GM21367 (cell line): ENCODE data around the gene LCMT1.

Source experiments
- ATAC-seq: cut with Tn5 transposase; IDR thresholded peaks from one replicate; pipeline ENCODE4 v1.9.1; 2021; ENCODE audit not compliant: unreplicated experiment

LCMT1 gene

DNA sequence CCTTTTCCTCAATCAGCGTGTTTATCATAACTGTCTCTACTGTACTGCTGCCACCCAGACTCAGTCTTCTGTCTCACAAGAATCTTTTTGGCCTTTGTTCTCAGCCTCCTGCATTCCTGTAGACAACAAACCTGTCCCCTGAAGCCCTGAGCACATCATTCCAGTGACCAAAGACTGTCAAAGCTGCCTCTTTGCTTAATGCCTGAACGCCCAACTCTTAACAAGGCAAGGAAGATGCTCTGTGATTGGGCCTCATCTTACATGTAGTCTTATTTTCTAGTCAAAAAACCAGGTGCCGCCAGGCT is 75.9 kb downstream of the LCMT1 start:
- no peak for ATAC-seq

DNA sequence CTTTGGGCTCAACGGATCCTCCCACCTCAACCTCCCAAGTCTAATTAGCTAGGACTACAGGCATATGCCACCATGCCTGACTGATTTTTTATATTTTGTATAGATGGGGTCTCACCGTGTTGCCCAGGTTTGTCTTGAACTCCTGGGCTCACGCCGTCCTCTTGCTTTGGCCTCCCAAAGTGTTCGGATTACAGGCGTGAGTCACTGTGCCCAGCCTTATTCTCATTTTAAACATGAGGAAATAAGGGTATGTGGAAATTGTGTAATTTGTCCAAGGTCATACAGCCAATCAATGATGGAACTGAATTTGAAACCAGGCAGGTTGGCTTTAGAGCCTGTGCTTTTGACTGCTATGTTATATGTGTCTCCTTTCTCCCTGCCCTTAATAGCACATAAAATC is 77.8 kb downstream of the LCMT1 start:
- no peak for ATAC-seq

DNA sequence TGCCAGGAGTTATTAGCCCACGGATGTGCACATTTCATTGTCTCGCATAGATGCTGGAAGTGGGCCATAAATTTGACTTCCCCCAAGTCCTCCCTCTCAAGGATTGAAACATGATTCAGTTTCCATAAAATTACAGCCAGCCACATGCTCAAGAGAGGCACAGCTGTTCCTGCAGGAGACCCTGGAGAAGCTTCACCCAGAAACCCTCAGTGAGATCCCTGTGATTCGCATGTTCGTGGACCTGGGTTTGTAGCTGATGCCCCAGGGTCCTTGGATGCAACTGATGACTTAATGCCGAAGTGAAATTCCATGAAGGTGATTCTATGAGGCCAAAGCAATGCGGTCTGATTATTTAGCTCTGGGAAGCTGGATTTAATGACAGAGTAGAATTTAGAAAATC is 80.6 kb downstream of the LCMT1 start:
- no peak for ATAC-seq

DNA sequence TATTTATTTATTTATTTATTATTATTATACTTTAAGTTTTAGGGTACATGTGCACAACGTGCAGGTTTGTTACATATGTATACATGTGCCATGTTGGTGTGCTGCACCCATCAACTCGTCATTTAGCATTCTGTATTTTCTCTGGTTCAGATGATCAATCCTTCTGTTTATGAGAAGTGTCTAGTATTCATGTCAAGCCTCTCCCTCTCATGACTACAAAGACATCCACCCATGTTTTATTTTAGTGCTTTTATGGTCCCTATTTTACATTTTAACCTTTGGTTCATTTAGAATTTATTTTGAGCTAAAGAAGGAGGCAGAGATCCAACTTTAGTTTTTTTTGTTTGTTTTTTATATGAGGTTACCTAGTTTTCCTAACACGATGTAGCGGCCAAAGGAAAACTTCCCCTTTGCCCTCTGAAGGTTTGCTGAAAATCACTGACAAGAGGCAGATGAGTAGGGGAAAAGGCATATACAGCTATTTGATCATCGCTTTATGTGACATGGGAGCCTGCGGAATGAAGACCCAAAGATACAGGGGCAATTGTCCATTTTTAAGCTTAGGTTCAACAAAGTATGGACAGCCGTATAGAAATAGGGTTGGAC is 82.8 kb downstream of the LCMT1 start:
- ATAC-seq, result no peak

DNA sequence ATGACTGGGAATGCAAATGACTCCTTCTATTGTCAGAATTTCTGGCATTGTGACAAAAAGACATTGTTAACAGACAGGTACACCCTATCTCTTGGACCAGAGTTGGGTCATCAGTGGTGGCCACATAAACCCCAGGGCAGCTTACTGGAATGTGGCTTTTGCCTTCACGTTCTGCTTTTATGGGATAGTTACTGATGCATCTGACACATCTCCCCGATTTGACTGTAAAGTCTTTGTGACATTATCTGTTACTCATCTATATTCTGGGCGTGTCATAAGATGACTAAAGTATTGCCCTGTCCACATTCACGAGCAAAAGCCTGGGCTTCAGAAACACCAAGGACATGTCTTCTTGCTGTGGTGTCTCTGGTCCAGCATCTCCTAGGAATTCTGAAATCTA is 86.5 kb downstream of the LCMT1 start:
- ATAC-seq, result no peak

DNA sequence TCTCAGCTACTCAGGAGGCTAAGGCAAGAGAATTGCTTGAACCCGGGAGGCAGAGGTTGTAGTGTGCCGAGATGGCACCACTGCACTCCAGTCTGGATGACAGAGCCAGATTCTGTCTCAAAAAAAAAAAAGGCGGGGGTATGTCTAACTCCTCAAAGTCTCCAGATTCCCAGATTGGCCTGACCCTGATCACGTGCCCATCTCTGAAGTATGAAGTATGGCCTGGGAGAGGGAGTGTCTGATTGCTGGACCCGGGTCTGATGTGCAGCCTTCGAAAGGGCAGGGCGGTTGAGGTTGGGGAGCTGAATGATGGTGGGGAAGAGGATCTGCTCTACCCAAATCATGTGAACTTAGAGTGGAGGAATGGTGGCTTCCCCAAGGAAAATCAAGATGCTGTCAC is 87.9 kb downstream of the LCMT1 start:
- no peak for ATAC-seq

DNA sequence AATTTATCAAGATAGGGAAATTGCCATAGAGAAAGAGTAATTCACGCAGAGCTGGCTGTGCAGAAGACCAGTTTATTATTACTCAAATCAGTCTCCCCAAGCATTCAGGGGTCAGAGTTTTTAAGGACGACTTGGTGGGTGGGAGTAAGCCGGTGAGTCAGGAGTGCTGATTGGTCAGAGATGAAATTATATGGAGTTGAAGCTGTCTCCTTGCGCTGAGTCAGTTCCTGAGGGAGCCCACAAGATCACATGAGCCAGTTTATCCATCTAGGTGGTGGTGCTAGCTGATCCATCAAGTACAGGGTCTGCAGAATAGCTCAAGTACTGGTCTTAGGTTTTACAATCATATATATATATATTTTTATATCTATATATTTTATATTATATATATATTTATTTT is 99.2 kb downstream of the LCMT1 start:
- ATAC-seq, result no peak

DNA sequence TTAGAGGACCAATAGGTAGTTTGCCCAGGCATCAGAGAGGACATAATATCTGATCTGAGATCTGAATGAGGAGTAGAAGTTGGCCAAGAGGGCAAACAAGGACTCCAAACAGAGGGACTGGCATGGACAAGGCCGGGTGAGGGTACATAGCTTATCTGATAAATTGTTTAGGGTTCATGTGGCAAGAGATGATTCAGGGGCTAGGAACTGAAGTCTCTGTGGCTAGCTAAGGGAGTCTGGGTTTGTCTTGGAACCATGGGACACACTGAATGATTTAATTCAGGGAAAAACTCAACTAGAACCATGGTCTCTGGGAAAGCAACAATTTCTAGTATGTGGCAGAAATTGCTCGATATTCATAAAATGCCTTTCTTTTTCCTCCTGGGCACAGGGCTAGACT is 101.1 kb downstream of the LCMT1 start:
- no peak for ATAC-seq

DNA sequence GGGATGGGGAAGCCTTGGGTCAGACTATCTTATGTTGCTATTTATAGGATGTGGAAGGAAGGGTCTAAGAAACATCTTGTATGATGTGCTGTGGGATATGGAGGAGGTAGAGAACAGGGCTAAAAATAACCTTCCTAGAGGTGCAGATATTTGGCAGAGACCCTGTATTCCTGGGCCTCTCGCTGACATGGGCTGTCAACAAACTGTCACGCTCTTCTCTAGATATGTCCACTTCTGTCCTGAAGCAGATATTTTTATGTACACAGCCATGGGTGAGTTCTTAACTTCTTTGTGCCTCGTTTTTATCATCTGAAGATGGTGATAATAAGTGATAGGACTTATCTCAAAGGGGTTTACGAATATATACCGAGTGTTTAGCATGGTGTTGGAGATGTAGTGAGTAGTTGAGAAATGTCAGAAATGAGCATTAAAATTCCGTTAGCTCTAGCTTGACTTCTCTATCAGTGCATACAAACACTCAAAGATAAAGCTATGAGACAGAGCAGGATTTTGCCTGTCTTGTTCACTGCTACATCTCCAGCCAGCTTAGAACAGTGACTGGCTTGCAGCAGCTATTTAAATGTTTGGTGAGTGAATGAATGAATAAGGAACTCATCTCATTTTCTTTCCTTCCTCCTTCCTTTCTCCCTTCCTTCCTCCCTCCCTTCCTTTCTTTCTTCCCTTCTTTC is 102.3 kb downstream of the LCMT1 start:
- ATAC-seq, result no peak

DNA sequence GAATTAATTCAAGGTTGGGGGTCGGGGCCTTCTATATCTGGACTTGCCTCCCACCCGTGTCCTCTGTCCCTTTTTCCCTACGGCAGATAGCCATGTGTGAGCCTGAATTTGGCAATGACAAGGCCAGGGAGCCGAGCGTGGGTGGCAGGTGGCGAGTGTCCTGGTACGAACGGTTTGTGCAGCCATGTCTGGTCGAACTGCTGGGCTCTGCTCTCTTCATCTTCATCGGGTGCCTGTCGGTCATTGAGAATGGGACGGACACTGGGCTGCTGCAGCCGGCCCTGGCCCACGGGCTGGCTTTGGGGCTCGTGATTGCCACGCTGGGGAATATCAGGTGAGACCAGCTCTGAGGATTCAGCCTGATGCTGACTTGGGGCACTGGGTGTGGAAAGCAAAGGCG is 105.6 kb downstream of the LCMT1 start:
- ATAC-seq, result no peak

DNA sequence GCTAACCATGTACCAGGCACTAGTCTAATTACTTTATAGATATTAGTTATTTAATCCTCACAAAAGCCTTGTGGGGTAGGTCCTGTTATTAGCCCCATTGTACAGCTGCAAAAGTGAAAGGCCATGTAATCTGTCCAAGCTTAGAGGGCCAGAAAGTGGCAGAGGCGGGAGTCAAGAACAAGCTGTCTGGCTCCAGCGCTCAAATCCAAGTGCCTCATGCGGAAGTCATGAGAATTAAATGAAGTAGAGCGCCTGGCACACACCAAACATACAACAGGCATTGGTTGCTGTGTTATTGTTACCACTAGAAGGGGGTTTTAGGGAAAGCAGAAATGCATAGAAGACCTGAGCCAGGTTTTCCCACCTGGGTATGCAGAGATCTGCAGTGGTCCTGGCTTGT is 106.4 kb downstream of the LCMT1 start:
- no peak for ATAC-seq

DNA sequence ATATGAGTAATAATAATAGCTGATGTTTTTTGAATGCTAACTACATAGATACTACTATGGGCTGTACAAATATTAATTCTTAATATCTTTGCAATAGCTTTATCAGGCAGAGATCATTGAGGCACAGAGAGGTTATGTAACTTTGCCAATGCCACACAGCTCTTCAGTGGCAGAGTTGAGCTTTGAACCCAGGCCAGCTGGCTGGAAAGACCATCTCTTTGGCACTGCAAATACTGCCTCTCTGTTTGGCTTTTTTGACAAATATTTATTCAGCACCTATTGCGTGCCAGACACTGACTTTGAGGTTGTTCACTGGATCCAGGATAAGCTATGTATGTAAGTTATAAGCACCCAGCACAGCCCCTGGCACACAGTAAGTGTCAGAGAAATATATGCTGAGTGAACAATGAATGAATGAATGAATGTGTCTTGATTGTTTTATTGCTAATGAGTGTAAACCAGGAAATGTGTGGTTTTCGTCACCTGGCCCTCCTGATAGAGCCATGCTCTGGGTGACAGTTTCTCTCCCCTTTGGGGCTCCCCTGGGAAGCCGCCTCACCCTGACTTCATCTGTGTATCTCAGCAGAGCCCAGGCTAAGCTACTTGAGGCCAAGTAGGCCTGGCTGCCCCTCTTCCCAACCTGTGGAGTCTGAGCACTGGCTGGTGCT is 107.7 kb downstream of the LCMT1 start:
- no peak for ATAC-seq

DNA sequence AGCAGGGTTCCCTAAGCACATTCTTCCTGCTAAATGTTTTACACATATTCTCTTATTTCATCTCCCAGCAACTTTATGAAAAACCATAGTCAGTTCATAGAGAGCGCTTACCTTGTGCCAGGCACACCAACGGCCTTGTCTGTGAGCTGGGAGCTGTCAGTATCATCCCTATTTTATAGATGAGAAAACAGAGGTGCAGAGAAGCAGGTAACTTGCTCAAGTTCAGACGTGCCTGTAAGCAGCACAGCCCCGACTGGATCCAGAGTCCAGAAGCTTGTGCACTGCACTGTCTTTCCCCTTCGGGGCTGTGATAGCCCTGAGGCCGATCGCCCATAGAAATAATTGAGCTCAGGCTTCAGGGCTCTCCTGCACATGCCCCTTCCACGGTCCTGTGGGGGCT is 111.4 kb downstream of the LCMT1 start:
- ATAC-seq, result no peak

DNA sequence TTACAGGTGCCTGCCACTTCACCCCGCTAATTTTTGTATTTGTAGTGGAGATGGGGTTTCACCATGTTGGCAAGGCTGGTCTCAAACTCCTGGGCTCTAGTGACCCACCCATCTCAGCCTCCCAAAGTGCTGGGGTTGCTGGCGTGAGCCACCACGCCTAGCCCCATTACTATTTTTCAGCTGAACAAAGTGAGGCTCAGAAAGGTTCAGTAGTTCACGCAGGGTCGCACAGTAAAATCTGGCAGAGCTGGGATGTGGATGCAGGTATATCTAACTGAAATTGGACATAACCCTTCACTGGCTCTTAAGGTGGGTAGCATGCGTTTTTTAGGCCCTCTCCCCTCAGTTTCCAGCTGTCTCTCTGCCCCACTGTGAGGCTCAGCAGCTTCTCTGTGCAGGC is 112.4 kb downstream of the LCMT1 start:
- ATAC-seq, result no peak

DNA sequence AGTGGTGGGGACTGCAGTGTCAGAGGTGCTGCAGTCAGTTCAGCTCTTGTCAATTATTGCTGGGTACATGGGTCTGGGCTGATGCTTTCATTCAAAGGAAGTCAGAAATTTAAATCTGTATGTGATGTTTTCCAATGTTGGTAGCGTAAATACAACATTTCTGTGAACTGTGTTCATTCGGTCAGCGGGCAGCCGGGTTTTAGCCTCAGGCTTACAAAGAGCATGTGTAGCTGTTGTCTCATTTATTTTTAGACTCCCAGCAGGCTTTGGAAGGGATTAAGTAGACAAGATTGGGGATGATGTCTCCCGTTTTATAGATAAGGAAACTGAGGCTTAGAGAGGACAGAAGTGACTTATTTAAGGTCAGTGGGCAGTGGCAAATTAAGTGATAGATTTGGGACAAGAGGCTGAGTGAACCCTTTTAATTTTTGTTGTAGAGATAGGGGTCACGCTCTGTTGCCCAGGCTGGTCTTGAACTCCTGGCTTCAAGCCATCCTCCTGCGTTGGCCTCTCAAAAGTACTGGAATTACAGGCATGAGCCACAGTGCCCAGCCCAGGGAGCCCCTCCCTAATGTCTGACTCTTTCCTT is 113.3 kb downstream of the LCMT1 start:
- no peak for ATAC-seq
